HG02588 (cell line): ENCODE results near the gene AOPEP.
A peak's percentile ranks its signal among the peaks of the same experiment; 100 is the strongest.
"Not testable (repeated sequence)": the region's sequence is repeated elsewhere in the genome, so short reads cannot be mapped to it uniquely, and the experiment has no call there.

Experiments
- ATAC-seq: cut with Tn5 transposase; IDR thresholded peaks from one replicate; pipeline ENCODE4 v1.9.1; 2021; ENCODE audit warnings: mild to moderate bottlenecking, moderate library complexity; ENCODE audit not compliant: unreplicated experiment

The AOPEP gene

DNA sequence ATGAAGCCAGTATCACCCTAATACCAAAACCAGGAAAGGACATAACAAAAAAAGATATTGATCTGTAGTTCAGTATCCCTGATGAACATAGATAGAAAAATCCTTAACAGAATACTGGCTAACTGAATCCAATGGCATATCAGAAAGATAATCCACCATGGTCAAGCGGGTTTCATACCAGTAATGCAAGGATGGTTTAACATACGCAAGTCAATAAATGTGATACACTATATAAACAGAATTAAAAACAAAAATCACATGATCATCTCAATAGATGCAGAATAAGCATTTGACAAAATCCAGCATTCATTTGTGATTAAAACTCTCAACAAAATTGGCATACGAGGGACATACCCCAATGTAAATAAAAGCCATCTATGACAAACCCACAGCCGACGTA is 110.9 kb downstream of the AOPEP start:
- ATAC-seq: no peak

DNA sequence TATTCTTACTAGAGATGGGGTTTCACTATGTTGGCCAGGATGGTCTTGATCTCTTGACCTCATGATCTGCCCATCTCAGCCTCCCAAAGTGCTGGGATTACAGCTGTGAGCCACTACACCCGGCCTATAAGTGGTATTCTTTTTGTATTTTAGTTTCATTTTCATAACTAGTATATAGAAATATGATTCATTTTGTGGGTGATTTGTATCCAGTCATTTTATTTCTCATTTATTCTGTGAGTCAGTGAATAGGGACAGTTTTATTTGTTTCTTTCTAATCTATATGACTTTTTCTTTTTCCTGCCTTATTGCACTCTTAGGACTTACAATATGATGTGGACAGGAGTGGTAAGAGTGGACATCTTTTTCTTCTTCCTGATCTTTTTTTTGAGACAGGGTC is 112.9 kb downstream of the AOPEP start:
- no peak for ATAC-seq

GRCh38 chr9:94840738-94841137 is 114.2 kb downstream of the AOPEP start:
- no peak for ATAC-seq

DNA sequence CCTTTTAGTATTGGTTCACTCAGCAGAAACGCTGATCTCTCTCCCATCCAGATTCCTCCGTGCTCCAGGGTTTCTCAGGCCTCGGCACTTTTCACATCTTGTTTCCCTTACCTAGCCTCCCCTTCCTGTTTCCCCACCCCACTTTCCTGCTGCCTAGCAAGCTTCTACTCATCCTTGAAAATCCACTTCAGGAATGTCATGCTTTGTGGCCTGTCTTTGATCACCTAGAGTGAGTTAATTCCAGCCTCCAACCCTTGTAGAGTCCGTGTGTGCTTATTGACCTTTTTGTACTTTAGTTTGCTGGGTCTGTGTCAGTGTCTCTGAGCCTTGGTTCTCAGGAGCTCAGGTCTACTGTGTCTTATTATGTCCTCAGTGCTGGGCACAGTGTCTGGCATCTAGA is 116.6 kb downstream of the AOPEP start:
- no peak for ATAC-seq

GRCh38 chr9:94846739-94847138 is 120.2 kb downstream of the AOPEP start:
- ATAC-seq: no peak

DNA sequence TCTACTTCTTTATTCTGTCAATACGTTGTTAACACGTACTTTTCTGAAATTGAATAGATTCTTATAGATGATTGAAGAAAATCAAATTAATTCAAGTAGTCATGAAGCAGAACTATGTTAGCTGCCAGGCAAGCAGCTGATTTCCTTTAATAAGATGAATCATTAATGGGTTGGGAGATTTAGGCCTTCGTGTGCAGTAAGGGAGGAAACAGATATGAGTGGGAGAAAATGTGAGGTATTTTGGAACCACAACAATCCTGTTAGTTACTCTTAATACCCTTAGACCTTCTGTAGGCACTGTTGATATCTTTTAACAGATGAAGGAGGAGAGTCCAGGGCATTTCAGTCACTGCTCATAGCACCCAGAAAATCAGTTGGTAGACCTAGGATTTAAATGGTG is 121.0 kb downstream of the AOPEP start:
- no peak for ATAC-seq

DNA sequence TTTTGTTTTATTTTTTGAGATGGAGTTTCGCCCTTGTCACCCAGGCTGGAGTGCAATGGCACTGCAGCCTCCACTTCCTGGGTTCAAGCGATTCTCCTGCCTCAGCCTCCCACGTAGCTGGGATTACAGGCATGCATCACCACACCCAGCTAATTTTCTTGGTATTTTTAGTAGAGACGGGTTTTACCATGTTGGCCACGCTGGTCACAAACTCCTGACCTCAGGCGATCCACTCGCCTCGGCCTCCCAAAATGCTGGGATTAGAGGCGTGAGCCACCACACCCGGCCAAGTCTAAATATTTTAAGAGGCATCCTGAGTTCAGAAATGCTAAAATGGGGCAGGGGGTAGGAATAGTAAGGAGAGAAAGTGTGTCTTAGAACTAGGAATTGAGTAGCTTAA is 122.3 kb downstream of the AOPEP start:
- not testable (repeated sequence) for ATAC-seq

DNA sequence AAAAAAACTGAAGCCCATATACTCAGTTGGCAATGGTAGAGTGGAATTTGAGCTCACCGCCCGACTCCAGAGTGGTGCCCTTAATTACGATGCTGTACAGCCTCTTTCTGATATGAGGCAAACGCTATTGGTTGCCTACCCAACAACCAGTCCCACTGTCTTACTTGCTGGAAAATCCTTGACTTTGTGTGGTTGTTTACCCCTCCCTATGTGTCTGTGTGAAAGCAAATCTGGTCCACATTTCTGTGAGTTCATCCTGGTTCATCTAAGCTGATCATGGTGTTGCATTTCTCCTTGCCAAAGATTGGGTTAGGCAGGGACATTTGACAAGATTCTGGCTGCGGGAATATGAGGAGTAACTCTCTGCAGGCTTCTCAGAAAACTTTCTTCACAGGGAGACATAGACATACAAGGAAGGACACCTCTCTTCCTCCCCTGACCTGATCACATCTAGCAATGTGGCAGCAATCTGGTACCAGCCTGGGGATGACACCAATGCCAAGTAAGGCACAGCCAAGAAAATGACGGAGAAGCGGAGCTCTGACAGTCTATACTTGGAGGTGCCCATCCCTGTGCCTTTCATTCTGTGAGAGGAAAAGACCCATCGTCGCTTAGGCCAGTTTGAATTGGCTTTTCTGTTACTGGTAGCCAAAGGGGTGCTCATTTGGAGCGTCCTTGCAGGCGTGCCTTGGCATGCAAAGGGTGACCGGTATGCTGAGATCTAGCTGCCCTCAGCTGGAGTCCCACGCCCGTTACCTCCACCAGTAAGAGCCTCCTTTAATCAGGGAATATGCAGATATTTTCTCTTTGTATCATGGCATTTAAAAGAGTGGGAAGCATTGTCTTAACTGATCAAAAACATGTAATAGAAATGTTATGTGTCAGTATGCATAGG is 124.3 kb downstream of the AOPEP start:
- ATAC-seq: no peak

GRCh38 chr9:94851467-94851866 is 125.0 kb downstream of the AOPEP start:
- no peak for ATAC-seq

DNA sequence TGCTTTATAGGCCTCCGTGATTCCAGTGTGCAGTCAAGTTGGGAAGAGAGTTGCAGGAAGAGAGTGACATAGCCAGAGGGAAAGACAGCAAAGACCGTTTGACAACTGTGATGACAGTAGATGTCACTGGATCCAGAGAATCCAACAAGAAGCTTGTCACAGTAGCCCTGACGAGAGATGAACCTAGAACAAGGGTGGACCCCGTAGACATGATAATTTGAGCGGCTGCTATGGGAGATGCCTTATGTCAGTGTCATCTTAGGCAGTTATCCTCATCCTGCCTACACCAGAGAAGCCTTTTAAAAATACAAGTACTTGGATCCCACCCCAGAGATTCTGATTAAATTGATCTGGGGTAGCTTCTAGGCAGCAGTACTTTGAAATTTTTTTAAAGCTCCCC is 125.4 kb downstream of the AOPEP start:
- ATAC-seq: no peak

DNA sequence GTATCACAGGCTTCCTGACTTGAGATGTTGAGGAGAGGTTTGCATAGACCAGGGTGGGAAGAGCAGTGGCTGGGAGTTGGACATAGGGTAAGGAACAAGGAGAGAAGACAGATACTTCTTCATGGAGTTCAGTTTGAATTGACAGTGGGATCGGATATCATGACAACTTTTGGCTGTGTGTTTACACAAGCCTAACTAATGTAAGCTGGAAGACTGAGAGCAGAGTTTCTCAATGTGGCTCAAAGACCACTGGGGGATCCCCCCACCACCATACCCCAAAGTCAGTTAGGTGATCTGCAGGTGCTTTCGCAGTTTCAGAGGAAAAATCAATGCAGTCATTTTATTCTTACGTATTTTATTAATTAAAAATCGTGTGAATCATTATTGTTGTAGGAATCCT is 125.9 kb downstream of the AOPEP start:
- ATAC-seq: no peak

GRCh38 chr9:94853887-94854286 is 127.4 kb downstream of the AOPEP start:
- ATAC-seq: no peak

- no peak for ATAC-seq
Measured at GRCh38 chr9:94855903-94856302, 129.4 kb downstream of the AOPEP start.

GRCh38 chr9:94857791-94858190 is 131.3 kb downstream of the AOPEP start:
- ATAC-seq: no peak

GRCh38 chr9:94859226-94859625 is 132.7 kb downstream of the AOPEP start:
- ATAC-seq: no peak

- ATAC-seq: no peak
Measured at GRCh38 chr9:94859891-94860290, 133.4 kb downstream of the AOPEP start.

DNA sequence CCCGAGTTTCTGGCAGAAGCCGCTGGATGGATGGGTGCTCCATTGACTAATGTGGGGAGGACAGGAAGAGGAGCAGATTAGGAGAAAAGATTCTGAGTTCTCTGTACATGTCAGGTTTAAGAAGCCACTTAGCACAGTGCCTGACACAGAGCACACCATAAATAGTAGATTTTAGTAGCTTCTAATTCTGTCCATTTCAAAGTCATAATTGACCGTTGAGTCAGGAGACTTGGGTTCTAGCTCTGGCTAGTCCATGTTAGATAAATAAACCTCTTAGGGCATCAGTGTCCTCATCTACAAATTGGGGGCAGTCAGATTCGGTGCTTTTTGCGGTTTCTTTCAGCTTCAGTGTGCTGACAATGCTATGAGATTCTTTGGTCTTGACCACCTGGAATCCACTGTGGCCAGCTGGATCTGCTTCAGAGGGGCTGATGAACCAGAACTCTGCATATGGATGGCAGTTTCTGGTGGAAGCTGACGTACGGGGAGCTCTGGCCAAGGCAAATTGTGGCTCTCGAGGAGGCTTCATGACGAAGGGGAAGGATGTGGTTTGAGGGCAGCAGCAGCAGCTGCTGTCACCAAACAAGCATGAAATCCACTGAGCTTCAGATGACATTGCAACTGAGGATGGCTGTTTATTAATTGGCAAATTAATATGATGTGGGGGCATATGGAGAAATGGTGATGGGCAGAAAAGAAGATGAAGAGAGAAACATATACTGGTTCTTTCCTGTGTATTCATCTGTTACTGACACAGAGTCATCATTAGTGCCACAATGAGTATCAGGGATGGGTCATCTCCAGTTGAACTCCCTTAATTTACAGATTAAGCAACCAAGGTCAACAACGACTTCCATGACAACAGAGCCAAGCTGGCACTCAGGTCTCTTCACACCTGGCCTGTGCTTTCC is 134.4 kb downstream of the AOPEP start:
- peak; percentile 93 for ATAC-seq

DNA sequence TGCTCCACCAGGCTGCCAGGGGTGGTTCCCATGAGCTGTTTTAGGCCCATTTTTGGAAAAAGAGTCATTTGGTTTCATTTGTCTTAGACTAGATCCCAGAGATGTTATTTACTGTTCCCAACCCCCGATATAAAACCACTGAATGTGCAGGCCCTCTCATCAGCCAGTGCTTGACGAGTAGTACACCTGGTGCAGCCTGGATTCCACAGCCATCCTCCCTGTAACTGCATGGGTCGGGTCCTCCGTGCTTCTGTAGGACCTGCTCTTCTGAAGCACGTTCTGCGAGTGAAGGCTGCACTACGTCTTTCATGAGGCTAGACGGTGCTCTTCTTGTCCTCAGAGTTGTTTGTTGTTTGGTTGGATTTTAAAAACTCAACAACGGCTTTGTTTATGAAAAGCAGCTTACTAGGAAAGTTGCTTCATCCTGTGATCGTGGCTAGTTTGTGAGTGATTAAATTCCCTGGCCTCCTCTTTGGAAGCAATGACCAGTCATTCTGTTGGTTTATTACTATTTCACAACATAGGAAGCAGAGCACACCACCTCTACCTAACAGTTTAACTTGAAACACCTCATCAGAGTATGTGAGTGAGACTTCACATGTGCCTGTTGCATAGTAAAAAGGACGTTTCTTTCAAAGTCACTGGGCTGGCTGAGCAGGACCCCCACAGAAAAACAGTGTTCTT is 135.2 kb downstream of the AOPEP start:
- no peak for ATAC-seq

- no peak for ATAC-seq
Measured at GRCh38 chr9:94864196-94864595, 137.7 kb downstream of the AOPEP start.

DNA sequence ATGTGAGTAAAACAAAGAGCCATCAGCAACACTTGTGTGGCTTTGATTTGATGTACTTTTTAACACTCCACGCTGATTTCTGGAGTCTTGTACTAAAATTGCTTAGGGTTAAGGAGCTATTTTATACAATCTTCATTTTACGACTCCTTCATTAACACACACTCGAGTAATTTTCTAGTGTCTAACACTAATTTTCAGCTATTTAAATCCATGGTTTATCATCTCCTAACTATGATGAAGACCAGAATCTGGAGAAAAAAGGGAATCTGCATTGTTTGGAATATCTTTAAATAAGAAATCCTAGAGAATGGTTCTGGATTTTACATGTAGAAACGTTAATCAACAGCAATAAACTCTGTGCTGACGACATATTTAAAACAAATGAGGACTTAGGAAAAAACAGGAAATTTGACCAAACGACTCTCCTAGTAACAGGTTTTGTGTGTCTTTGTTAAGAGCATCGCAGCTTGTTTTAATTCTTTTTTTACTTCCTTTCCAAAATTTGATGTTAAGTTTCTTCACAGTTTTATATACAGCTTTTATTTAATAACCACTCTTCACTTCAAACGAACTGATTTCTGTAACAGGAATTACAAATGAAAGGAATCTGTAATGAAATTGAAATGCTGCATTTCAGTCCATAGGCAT is 138.5 kb downstream of the AOPEP start:
- no peak for ATAC-seq
